GM12878 (cell line): ENCODE data around the gene NAMPT. TPM values are rescaled to one million over a fixed set of nuclear protein-coding genes. Genes with fewer than 3 reads are reported as not detected.

Source experiments
- ATAC-seq: fragments of 200-7000 bp; cut with Tn5 transposase; 3 replicates; pipeline ENCODE4 v1.9.1; 2020; ENCODE audit warnings: mild to moderate bottlenecking, moderate library complexity
- BruUV-seq: library from RNA; stranded (reverse); fragments of 400-500 nt; replicated peaks from 2 replicates; lab custom pipeline; 2021; lab: Mats Ljungman, UMichigan
- CTCF ChIA-PET: fragments of 300-600 bp; sonication (Branson Sonifier 250); formaldehyde crosslinking; extraction: SDS; loops from one replicate; lab custom pipeline; 2021; ENCODE audit warnings: inconsistent platforms; lab: Yijun Ruan, JAX
- POLR2A ChIA-PET: fragments of 350-600 bp; formaldehyde crosslinking; extraction: SDS; loops from one replicate; lab custom pipeline; 2021; ENCODE audit warnings: inconsistent platforms; lab: Charles Lee
- RAD21 ChIA-PET: fragments of 300-600 bp; sonication (Branson Sonifier 250); formaldehyde crosslinking; loops from one replicate; lab custom pipeline; 2023; ENCODE audit warnings: antibody characterized with exemption; ENCODE audit not compliant: unreplicated experiment; lab: Charles Lee
- SMC1A ChIA-PET: fragments of 300-600 bp; sonication (Branson Sonifier 250); formaldehyde crosslinking; loops from one replicate; lab custom pipeline; 2023; ENCODE audit not compliant: unreplicated experiment, uncharacterized antibody; lab: Charles Lee
- DNase-seq: peaks from one replicate; pipeline ENCODE4 v3.0.0-alpha.2; 2011; ENCODE audit warnings: low read depth, low spot score
- FAIRE-seq: peaks from 3 replicates; lab custom pipeline; 2011; peaks lifted over from hg19 to GRCh38; lab: Jason Lieb, UNC
- H2AFZ ChIP-seq: 2 replicates; pipeline ENCODE4 v1.6.0; 2011; ENCODE audit warnings: low read depth, low read length, control low read depth; ENCODE audit not compliant: control insufficient read depth
- H3K27ac ChIP-seq: 2 replicates; pipeline ENCODE4 v1.5.1; 2011; ENCODE audit warnings: control low read depth; ENCODE audit not compliant: control insufficient read depth, insufficient read depth
- H3K27me3 ChIP-seq, 2 experiments: replicated peaks in 1 of 2; 2 replicates each; pipeline versions ENCODE4 v1.6.0 to v1.6.1; 2011; ENCODE audit warnings: low read length in 1 of 2; ENCODE audit not compliant: control insufficient read depth in 2 of 2, insufficient read depth in 2 of 2
- H3K36me3 ChIP-seq, 2 experiments: 2 replicates each; pipeline ENCODE4 v1.5.1; 2011; ENCODE audit warnings: low read length in 1 of 2; ENCODE audit not compliant: control insufficient read depth in 2 of 2, insufficient read depth in 2 of 2
- H3K4me1 ChIP-seq: 2 replicates; pipeline ENCODE4 v1.6.1; 2011; ENCODE audit warnings: mild to moderate bottlenecking, low read length, moderate library complexity, mixed read lengths; ENCODE audit not compliant: control insufficient read depth, insufficient read depth
- H3K4me2 ChIP-seq: 2 replicates; pipeline ENCODE4 v1.6.0; 2011; ENCODE audit warnings: control low read depth; ENCODE audit not compliant: control insufficient read depth, insufficient read depth
- H3K4me3 ChIP-seq: fragments of 200-600 bp; sonication (generic); 2 replicates; pipeline ENCODE4 v1.5.1; 2016
- H3K79me2 ChIP-seq: 2 replicates; pipeline ENCODE4 v1.6.0; 2011; ENCODE audit warnings: low read length; ENCODE audit not compliant: control insufficient read depth, insufficient read depth
- H3K9ac ChIP-seq: 2 replicates; pipeline ENCODE4 v1.8.0; 2011; ENCODE audit warnings: low read length, control low read depth, mixed read lengths; ENCODE audit not compliant: control insufficient read depth, insufficient read depth
- H3K9me3 ChIP-seq: replicated peaks from 3 replicates; pipeline ENCODE4 v1.5.1; 2011; ENCODE audit warnings: mild to moderate bottlenecking, low read length; ENCODE audit not compliant: control insufficient read depth, insufficient read depth
- H4K20me1 ChIP-seq: 2 replicates; pipeline ENCODE4 v1.6.0; 2011; ENCODE audit not compliant: control insufficient read depth, insufficient read depth
- EP300 ChIP-seq, 2 experiments: fragments of 150-350 bp in 1 of 2; IDR thresholded peaks; 2 replicates each; pipeline ENCODE4 v1.6.1; 2011 to 2012; ENCODE audit warnings: low read depth in 2 of 2, low read length in 2 of 2, borderline replicate concordance in 1 of 2, improper control_type of control experiment in 1 of 2, inconsistent platforms in 1 of 2; ENCODE audit not compliant: control insufficient read depth in 1 of 2
- ETV6 ChIP-seq, 2 experiments: fragments of 450-650 bp in 1 of 2; IDR thresholded peaks in 1 of 2; conservative IDR thresholded peaks in 1 of 2; 2 replicates each; pipeline ENCODE4 v1.6.1; 2014; ENCODE audit warnings: antibody characterized with exemption in 1 of 2, borderline replicate concordance in 1 of 2, low read depth in 1 of 2, mild to moderate bottlenecking in 1 of 2, moderate library complexity in 1 of 2
- EZH2 ChIP-seq: IDR thresholded peaks from 2 replicates; pipeline ENCODE4 v1.6.1; 2012; ENCODE audit warnings: low read depth, mild to moderate bottlenecking, control low read depth, inconsistent platforms, low read length, borderline replicate concordance; ENCODE audit not compliant: control insufficient read depth
- IKZF2 ChIP-seq, 2 experiments: fragments of 450-650 bp; IDR thresholded peaks; 2 replicates each; pipeline ENCODE4 v1.6.1; 2017; ENCODE audit warnings: mild to moderate bottlenecking in 2 of 2, moderate library complexity in 2 of 2
- MTA2 ChIP-seq: fragments of 450-650 bp; IDR thresholded peaks from 2 replicates; pipeline ENCODE4 v1.6.1; 2016; ENCODE audit warnings: low read depth, mild to moderate bottlenecking, moderate library complexity
- NBN ChIP-seq: fragments of 450-650 bp; IDR thresholded peaks from 2 replicates; pipeline ENCODE4 v1.6.1; 2016
- NFIC ChIP-seq: IDR thresholded peaks from 2 replicates; pipeline ENCODE4 v1.6.1; 2012; ENCODE audit warnings: low read depth, mild to moderate bottlenecking, inconsistent platforms, low read length, moderate library complexity
- PBX3 ChIP-seq: IDR thresholded peaks from 2 replicates; pipeline ENCODE4 v1.6.1; 2011; ENCODE audit warnings: mild to moderate bottlenecking, low read depth, low read length, moderate library complexity; ENCODE audit not compliant: insufficient replicate concordance
- PML ChIP-seq: IDR thresholded peaks from 2 replicates; pipeline ENCODE4 v1.6.1; 2012; ENCODE audit warnings: low read length, inconsistent platforms
- POU2F2 ChIP-seq: IDR thresholded peaks from 3 replicates; pipeline ENCODE4 v1.6.1; 2011; ENCODE audit warnings: low read depth, mild to moderate bottlenecking, low read length, borderline replicate concordance
- RB1 ChIP-seq: fragments of 450-650 bp; formaldehyde crosslinking; IDR thresholded peaks from 2 replicates; pipeline ENCODE4 v1.6.1; 2017; ENCODE audit warnings: mild to moderate bottlenecking, borderline replicate concordance
- SP1 ChIP-seq: IDR thresholded peaks from one replicate; pipeline ENCODE4 v1.6.1; 2011; ENCODE audit warnings: low read depth, low read length
- YY1 ChIP-seq: IDR thresholded peaks from 2 replicates; pipeline ENCODE4 v1.6.1; 2011; ENCODE audit warnings: low read depth, mild to moderate bottlenecking, low read length
- ZBTB4 ChIP-seq: fragments of 450-650 bp; formaldehyde crosslinking; IDR thresholded peaks from 2 replicates; pipeline ENCODE4 v1.4.0; 2022; ENCODE audit warnings: mild to moderate bottlenecking, moderate library complexity
- WGBS: methylation state at CpG from one replicate; pipeline ENCODE4 v1.1.6; 2016; ENCODE audit warnings: low lambda C conversion rate; ENCODE audit not compliant: insufficient replicate concordance, insufficient coverage; ENCODE audit errors: missing lambda C conversion rate; 5-methylcytosine and 5-hydroxymethylcytosine counted together
- in situ Hi-C: fragments of 300-500 bp; cut with MboI; formaldehyde crosslinking; loops from 9 replicates; pipeline ENCODE4 v1.14.3; 2018; ENCODE audit warnings: mixed read lengths
- intact Hi-C: fragments of 100-400 bp; cut with micrococcal nuclease; formaldehyde crosslinking; loops from one replicate; pipeline ENCODE4 v1.14.2; 2022; ENCODE audit not compliant: unreplicated experiment
- polyA plus RNA-seq, 11 experiments: library from polyadenylated mRNA; depleted of rRNA in 4 of 11; unstranded in 6 of 11; stranded (reverse) in 5 of 11; fragments of >200 nt; fragmentation: Nextera tagmentation in 4 of 11; fragmentation: Illumina TruSeq in 1 of 11; extraction: Ambion mirVana in 4 of 11; extraction: Trizol in 1 of 11; gene quantifications; 1 replicate in 1 of 11; 2 replicates in 10 of 11; pipeline versions ENCODE4 v1.2.1 to v1.2.3, GENCODE V29; 2011 to 2016; ENCODE audit warnings: inconsistent platforms in 2 of 11, missing spikeins in 2 of 11, low read depth in 1 of 11
- total RNA-seq, 4 experiments: library from RNA; depleted of rRNA in 3 of 4; stranded (reverse); fragments of >200 nt in 3 of 4; fragmentation: Illumina TruSeq in 1 of 4; extraction: Trizol in 1 of 4; gene quantifications; 2 replicates each; pipeline versions ENCODE4 v1.2.1 to v1.2.3, GENCODE V29; 2013 to 2021
- TF ChIP-seq, protein P1 (sequence below): IDR thresholded peaks from 2 replicates; pipeline ENCODE4 v1.6.1; 2012; ENCODE audit warnings: low read depth, low read length, improper control_type of control experiment
- TF ChIP-seq, protein P2 (sequence below): fragments of 450-650 bp; IDR thresholded peaks from 2 replicates; pipeline ENCODE4 v1.6.1; 2017; ENCODE audit warnings: low read depth, mild to moderate bottlenecking, moderate library complexity

Gene NAMPT
- total and polyA plus RNA-seq, 10 of the 15 experiments (the other 5 are each of a cell fraction or from before 2014, with no cell fraction given): 28.3 to 173 (median 75.0) TPM

- Histone ChIP-seq H3K27me3 (no peaks in the 10 kb centered on the region), H2AFZ (no peak overlapping the region), H3K79me2 (no peaks in the 10 kb centered on the region), H3K36me3 (no peaks in the 10 kb centered on the region), H3K9ac (no peak overlapping the region), H3K4me1 (peaks cover 8% of the 10 kb centered on the region), H3K27ac (no peak overlapping the region), H3K9me3 (no peaks in the 10 kb centered on the region; the same call in 2 of the 3 replicates), H3K4me2 (no peak overlapping the region), H4K20me1 (no peaks in the 10 kb centered on the region), H3K4me3 (no peak overlapping the region)
- in situ Hi-C loops: no loop called here
- no TSS peak for BruUV-seq
- SMC1A ChIA-PET: interaction anchor here (0.6 to 1.1 kb wide), 2 partner anchors 17 to 295 kb away, joined by 3 read pairs; no protein-coding TSS in a partner anchor
- CTCF ChIA-PET: interaction anchor here (1.0 to 1.1 kb wide), 2 partner anchors 53 to 256 kb away, joined by 3 read pairs; no protein-coding TSS in a partner anchor
- WGBS: 79% methylated on average over 7 of the region's 7 CpGs
- peak; percentile 29; the same call in 2 of the 3 replicates for ATAC-seq
- intact Hi-C loops: no loop called here
- no peak for DNase-seq
- RAD21 ChIA-PET: interaction anchor here (1.1 to 1.5 kb wide), 2 partner anchors 11 to 28 kb away, joined by 3 to 4 read pairs; no protein-coding TSS in a partner anchor
- FAIRE-seq: no peak
- POLR2A ChIA-PET: no interaction called here
- TF ChIP-seq ZBTB4 (CRISPR knock-in tag): no peak
- TF ChIP-seq MTA2: no peak
- no peak for TF ChIP-seq SP1
- TF ChIP-seq EP300 (IDR thresholded peaks at IDR 0.05; ENCODE audit: borderline replicate concordance in 1 of 2, control insufficient read depth in 1 of 2, low read depth in 2 of 2, low read length in 2 of 2): no peak
- TF ChIP-seq IKZF2 (IDR thresholded peaks at IDR 0.05): no peak
- TF ChIP-seq EZH2: no peak
- TF ChIP-seq YY1: no peak
- TF ChIP-seq POU2F2: no peak
- no peak for TF ChIP-seq PBX3
- no peak for TF ChIP-seq ETV6 (conservative IDR thresholded peaks at IDR 0.05 in 1 of 2, IDR thresholded peaks at IDR 0.05 in 1 of 2; ENCODE audit: borderline replicate concordance in 1 of 2, low read depth in 1 of 2)
- TF ChIP-seq, protein P1, sequence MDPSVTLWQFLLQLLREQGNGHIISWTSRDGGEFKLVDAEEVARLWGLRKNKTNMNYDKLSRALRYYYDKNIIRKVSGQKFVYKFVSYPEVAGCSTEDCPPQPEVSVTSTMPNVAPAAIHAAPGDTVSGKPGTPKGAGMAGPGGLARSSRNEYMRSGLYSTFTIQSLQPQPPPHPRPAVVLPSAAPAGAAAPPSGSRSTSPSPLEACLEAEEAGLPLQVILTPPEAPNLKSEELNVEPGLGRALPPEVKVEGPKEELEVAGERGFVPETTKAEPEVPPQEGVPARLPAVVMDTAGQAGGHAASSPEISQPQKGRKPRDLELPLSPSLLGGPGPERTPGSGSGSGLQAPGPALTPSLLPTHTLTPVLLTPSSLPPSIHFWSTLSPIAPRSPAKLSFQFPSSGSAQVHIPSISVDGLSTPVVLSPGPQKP: no peak
- TF ChIP-seq PML: no peak
- TF ChIP-seq NFIC: no peak
- TF ChIP-seq NBN: no peak
- TF ChIP-seq, protein P2, sequence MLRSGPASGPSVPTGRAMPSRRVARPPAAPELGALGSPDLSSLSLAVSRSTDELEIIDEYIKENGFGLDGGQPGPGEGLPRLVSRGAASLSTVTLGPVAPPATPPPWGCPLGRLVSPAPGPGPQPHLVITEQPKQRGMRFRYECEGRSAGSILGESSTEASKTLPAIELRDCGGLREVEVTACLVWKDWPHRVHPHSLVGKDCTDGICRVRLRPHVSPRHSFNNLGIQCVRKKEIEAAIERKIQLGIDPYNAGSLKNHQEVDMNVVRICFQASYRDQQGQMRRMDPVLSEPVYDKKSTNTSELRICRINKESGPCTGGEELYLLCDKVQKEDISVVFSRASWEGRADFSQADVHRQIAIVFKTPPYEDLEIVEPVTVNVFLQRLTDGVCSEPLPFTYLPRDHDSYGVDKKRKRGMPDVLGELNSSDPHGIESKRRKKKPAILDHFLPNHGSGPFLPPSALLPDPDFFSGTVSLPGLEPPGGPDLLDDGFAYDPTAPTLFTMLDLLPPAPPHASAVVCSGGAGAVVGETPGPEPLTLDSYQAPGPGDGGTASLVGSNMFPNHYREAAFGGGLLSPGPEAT: no peak
- no peak for TF ChIP-seq RB1
Observed at GRCh38 chr7:106206826-106207541, 77.8 kb downstream of the NAMPT start.
